ENCODE results near the gene MPP7. TPM values are rescaled to one million over a fixed set of nuclear protein-coding genes. Genes with fewer than 3 reads are reported as not detected.

The MPP7 gene
- total RNA-seq, 6 experiments from 2014 or later, result 0.80 to 2.6 (median 0.86) TPM

DNA sequence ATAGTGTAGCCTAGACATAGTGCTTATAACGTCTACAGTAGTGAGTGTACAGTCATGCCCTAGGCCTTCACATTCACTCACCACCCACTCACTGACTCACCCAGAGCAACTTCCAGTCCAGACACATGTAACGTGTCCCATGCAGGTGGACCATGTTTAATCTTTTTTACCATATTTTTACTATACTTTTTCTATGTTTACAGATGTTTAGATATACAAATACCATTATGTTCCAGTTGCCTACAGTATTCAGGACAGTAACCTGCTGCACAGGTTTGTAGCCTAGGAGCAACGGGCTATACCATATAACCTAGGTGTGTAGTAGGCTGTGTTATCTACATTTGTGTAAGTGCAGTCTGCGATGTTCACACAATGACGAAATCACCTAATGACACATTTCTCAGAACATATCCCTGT is 11.0 kb downstream of the MPP7 start:
- Mint-ChIP-seq H3K27ac (no peak overlapping the region), H3K9me3 (no peaks in the 10 kb centered on the region), H3K4me1 (ENCODE audit: low read depth) (peaks cover 10% of the 10 kb centered on the region), H3K36me3 (ENCODE audit: low read depth) (no peaks in the 10 kb centered on the region), H3K4me3 (no peak overlapping the region), H3K27me3 (ENCODE audit: insufficient read depth) (peaks cover 14% of the 10 kb centered on the region)
- TF ChIP-seq, protein P1, sequence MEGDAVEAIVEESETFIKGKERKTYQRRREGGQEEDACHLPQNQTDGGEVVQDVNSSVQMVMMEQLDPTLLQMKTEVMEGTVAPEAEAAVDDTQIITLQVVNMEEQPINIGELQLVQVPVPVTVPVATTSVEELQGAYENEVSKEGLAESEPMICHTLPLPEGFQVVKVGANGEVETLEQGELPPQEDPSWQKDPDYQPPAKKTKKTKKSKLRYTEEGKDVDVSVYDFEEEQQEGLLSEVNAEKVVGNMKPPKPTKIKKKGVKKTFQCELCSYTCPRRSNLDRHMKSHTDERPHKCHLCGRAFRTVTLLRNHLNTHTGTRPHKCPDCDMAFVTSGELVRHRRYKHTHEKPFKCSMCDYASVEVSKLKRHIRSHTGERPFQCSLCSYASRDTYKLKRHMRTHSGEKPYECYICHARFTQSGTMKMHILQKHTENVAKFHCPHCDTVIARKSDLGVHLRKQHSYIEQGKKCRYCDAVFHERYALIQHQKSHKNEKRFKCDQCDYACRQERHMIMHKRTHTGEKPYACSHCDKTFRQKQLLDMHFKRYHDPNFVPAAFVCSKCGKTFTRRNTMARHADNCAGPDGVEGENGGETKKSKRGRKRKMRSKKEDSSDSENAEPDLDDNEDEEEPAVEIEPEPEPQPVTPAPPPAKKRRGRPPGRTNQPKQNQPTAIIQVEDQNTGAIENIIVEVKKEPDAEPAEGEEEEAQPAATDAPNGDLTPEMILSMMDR (IDR thresholded peaks at IDR 0.05), result no peak
- DNase-seq, result peak; percentile 74

DNA sequence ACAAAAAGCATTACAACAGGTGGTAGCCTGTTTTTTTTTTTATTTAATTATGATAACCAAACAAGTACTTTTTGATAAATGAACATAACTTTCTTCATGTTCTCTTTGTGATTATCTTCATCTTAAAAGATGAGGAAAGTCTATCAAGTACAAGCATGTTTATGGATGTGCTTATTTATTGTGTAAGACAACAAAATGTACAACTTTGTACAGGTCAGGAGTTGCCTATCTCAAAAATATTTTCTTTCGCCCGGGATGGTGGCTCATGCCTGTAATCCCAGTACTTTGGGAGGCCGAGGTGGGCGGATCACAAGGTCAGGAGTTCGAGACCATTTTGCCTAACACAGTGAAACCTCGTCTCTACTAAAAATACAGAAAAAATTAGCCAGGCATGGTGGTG is 17.0 kb downstream of the MPP7 start:
- Mint-ChIP-seq H3K27ac (no peak overlapping the region), H3K4me1 (ENCODE audit: low read depth) (peaks cover 8% of the 10 kb centered on the region), H3K9me3 (no peaks in the 10 kb centered on the region), H3K36me3 (ENCODE audit: low read depth) (no peaks in the 10 kb centered on the region), H3K27me3 (ENCODE audit: insufficient read depth) (peaks cover 21% of the 10 kb centered on the region), H3K4me3 (no peak overlapping the region)
- DNase-seq, result no peak
- TF ChIP-seq, protein P1 (IDR thresholded peaks at IDR 0.05), result no peak

DNA sequence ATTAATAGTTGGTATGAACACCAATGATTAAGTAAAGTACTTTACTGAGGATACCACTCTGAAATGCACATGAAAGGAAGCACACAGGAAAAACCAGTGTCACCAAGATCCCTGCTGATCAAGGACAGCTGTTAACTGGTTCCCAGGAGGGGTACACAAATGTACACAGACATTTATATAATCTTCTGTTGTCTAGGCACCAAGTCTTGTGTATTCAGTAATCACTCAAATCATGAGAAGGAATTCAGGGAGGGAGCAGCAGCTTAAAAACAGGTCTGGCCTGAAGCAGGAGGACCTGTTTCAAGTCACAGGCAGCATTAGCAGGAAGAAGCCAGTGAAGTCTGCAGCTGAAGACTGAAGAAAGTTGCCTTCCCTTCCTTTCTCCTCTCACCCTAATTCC is 18.7 kb downstream of the MPP7 start:
- no peak for DNase-seq
- no peaks in the 10 kb centered on the region for H3K9me3 Mint-ChIP-seq
- H3K4me1 Mint-ChIP-seq (ENCODE audit: low read depth), result peaks cover 15% of the 10 kb centered on the region
- peaks cover 23% of the 10 kb centered on the region for H3K27me3 Mint-ChIP-seq (ENCODE audit: insufficient read depth)
- H3K4me3 Mint-ChIP-seq, result no peak overlapping the region
- H3K36me3 Mint-ChIP-seq (ENCODE audit: low read depth), result no peaks in the 10 kb centered on the region
- no peak overlapping the region for H3K27ac Mint-ChIP-seq
- TF ChIP-seq, protein P1 (IDR thresholded peaks at IDR 0.05), result no peak

DNA sequence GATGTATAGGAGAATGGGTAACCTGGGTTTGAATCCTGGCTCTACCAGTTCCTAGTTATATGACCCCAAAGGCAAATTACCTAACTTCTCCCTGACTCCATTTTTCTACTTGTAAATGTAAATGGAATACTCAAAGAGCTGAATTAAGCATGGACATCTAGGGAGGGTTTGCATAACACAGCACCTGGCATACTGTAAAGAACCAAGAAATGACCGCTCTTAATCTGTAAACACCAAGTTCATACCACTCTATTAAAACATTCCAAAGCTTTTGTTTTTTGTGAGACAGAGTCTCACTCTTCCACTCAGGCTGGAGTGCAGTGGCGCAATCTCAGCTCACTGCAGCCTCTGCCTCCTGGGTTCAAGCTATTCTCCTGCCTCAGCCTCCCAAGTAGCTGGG is 19.6 kb downstream of the MPP7 start:
- no peak overlapping the region for H3K27ac Mint-ChIP-seq

DNA sequence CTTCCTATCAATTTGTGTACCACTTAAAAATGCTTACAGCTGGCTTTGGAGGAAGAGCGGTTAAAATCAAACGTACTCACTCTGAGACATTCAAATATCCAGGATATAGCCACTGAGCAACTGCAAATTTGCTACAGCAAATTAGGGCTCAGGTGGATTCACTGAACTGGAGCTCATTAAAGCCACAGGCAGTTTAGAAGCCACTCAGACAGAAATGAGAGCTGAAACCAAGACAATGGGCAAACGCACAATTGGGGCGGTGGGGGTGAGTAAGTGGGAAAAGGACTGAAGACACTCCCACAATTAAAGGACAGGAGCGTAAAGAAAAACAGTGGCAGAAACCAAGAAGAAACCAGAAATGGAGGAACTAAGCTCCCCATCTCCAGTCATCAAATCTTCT is 20.5 kb downstream of the MPP7 start:
- no peak overlapping the region for H3K4me3 Mint-ChIP-seq
- H3K9me3 Mint-ChIP-seq, result no peaks in the 10 kb centered on the region
- DNase-seq, result no peak
- H3K4me1 Mint-ChIP-seq (ENCODE audit: low read depth), result peaks cover 15% of the 10 kb centered on the region
- TF ChIP-seq, protein P1 (IDR thresholded peaks at IDR 0.05), result no peak
- peaks cover 23% of the 10 kb centered on the region for H3K27me3 Mint-ChIP-seq (ENCODE audit: insufficient read depth)
- no peaks in the 10 kb centered on the region for H3K36me3 Mint-ChIP-seq (ENCODE audit: low read depth)
- H3K27ac Mint-ChIP-seq, result no peak overlapping the region

More for the DNA sequence above, 19.6 kb downstream of the MPP7 start:
- peaks cover 23% of the 10 kb centered on the region for H3K27me3 Mint-ChIP-seq (ENCODE audit: insufficient read depth)
- TF ChIP-seq, protein P1 (IDR thresholded peaks at IDR 0.05), result no peak
- no peak overlapping the region for H3K4me3 Mint-ChIP-seq
- DNase-seq, result no peak
- no peaks in the 10 kb centered on the region for H3K9me3 Mint-ChIP-seq
- no peaks in the 10 kb centered on the region for H3K36me3 Mint-ChIP-seq (ENCODE audit: low read depth)
- peaks cover 15% of the 10 kb centered on the region for H3K4me1 Mint-ChIP-seq (ENCODE audit: low read depth)
